GM18873 (cell line): ENCODE measurements around the gene PABPC1L2A.
"Not testable (repeated sequence)": the region's sequence is repeated elsewhere in the genome, so short reads cannot be mapped to it uniquely, and the experiment has no call there.

Experiments
- ATAC-seq: cut with Tn5 transposase; IDR thresholded peaks from one replicate; pipeline ENCODE4 v1.9.1; 2021; ENCODE audit warnings: mild to moderate bottlenecking, moderate library complexity, moderate number of reproducible peaks; ENCODE audit not compliant: unreplicated experiment, low FRiP score

Gene PABPC1L2A

DNA sequence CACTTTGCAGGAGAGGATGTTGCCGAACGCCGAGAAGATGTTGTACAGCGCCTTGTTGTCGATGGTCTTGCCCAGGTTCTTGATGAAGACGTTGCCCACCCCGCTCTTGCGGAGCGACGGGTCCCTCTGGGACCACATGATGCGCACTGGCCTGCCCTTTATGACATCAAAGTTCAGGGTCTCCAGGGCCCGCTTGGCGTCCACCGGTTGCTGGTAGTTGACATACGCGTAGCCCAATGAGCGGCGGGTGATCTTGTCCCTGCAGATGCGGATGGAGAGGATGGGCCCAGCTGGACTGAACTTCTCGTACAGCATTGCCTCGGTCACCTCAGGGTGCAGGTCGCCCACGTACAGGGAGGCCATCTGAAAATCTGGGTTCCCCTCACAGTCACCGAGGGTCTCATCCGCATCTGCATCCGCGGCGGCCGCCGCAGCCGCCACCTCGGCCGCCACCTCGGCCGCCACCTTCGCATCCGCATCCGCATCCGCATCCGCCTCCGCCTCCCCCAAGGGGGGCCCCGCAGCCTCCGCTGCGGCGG is at the start of gene PABPC1L2A:
TSS of gene PABPC1L2A (minus strand) at position 489 of the 539 bp plus-strand sequence. CDS start at position 363, 126 bp downstream.
- not testable (repeated sequence) for ATAC-seq

- ATAC-seq: no peak
These were observed 48.5 kb upstream of the PABPC1L2A start for GRCh38 chrX:73127700-73128241.

DNA sequence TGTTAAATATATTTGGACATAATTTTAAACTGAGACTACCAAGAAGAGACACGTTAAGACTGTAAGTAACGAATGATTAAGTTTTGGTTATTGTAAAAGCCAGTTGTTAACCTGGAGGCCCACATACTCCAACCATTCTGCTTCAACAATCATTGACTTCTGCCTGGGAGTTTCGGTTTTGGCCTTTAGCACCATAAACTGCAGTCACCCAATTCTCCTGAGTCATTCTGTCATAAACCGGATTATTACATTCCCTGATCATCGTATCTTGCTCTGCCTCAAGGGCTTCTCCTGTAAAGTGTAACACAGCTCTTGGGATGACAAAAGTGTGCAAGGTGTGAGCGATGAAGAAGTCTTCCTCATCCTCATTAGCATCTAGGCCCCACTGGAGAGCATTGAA is 46.9 kb upstream of the PABPC1L2A start:
- no peak for ATAC-seq

GRCh38 chrX:73099505-73099904 is 20.2 kb upstream of the PABPC1L2A start:
- ATAC-seq: not testable (repeated sequence)

GRCh38 chrX:73086766-73087165 is 7.5 kb upstream of the PABPC1L2A start:
- ATAC-seq: not testable (repeated sequence)

DNA sequence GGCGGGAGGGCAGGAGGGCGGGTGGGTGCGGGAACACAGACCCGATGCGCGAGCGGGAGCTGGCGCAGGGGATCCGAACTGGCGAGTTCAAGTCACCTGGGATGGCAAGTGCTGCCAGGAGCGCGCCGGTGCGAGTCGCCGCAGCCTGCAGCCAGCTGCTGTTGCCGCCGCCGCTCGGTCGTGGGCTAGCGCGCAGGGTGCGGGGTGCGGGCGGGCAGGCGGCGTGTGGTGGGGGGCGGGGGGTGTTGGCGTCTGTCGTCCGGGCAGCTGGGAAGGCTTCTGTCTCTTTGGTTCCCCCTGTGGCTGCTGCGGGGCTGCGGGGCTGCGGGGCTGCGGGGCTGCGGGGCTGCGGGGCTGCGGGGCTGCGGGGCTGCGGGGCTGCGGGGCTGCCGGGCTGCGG is 572 bp upstream of the PABPC1L2A start:
- not testable (repeated sequence) for ATAC-seq

- not testable (repeated sequence) for ATAC-seq
These were observed 715 bp downstream of the PABPC1L2A start for GRCh38 chrX:73078597-73078996.

DNA sequence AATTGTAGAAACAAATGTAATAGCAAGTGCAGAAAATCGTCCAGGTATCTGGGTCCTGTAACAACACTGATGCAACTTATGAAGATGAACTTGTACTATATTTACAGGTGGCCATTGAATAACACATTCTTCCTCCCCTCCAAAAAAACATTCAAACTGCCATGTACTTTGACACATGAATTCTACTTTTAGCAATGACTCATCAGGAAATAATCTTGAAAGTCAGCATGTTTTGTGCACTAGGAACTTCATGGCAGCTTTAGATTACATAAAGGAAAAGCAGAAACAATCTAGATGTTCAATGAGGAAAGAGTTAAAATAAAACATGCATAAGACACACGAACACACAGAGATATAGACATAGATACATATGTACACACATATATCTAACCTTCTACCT is 2.5 kb downstream of the PABPC1L2A start:
- ATAC-seq: no peak

DNA sequence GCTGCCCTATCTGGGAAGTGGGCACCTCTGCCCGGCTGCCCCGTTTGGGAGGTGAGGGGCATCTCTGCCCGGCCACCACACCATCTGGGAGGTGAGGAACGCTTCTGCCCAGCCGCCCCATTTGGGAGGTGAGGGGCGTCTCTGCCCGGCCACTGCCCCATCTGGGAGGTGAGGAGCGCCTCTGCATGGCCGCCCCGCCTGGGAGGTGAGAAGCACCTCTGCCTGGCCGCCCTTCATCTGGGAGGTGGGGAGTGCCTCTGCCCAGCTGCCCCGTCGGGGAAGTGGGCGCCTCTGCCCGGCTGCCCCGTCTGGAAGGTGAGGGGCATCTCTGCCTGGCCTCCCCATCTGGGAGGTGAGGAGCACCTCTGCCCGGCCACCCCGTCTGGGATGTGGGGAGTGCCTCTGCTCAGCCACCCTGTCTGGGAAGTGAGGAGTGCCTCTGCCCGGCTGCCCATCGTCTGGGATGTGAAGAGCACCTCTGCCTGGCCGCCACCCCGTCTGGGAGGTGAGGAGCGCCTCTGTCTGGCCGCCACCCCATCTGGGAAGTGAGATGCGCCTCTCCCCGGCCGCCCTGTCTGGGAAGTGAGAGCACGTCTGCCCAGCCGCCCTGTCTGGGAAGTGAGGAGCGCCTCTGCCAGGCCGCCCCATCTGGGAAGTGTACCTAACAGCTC is 9.8 kb downstream of the PABPC1L2A start:
- no peak for ATAC-seq

GRCh38 chrX:73068467-73069364 is 10.6 kb downstream of the PABPC1L2A start:
- no peak for ATAC-seq

DNA sequence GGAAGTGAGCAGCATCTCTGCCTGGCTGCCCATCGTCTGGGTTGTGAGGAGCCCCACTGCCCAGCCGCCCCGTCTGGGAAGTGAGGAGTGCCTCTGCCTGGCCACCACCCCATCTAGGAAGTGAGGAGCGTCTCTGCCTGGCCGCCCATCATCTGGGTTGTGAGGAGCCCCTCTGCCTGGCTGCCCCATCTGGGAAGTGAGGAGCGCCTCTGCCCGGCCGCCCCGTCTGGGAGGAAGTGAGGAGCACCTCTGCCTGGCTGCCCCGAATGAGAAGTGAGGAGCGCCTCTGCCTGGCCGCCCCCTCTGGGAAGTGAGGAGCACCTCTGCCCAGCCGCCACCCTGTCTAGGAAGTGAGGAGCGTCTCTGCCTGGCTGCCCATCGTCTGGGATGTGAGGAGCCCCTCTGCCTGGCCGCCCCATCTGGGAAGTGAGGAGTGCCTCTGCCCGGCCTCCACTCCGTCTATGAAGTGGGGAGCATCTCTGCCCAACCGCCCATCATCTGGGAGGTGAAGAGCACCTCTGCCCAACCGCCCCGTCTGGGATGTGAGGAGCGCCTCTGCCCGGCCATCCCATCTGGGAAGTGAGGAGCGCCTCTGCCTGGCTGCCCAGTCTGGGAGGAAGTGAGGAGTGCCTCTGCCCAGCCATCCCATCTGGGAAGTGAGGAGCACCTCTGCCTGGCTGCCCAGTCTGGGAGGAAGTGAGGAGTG is 11.4 kb downstream of the PABPC1L2A start:
- ATAC-seq: not testable (repeated sequence)

GRCh38 chrX:73028876-73029275 is 50.4 kb downstream of the PABPC1L2A start:
- ATAC-seq: no peak
